CD4-positive, alpha-beta T cell (primary cell): ENCODE data around the gene ARHGAP25. TPM values are rescaled to one million over a fixed set of nuclear protein-coding genes. Genes with fewer than 3 reads are reported as not detected.

Source experiments
- ATAC-seq: fragments of 200-7000 bp; cut with Tn5 transposase; one replicate; pipeline ENCODE4 v1.10.0; 2022; ENCODE audit warnings: mild to moderate bottlenecking; ENCODE audit not compliant: poor library complexity
- CTCF ChIA-PET: fragments of 350-600 bp; sonication (Branson Sonifier 250); formaldehyde crosslinking; loops from one replicate; lab custom pipeline; 2021; ENCODE audit warnings: antibody characterized with exemption, inconsistent platforms; lab: Charles Lee
- POLR2A ChIA-PET: fragments of 350-600 bp; sonication (Branson Sonifier 250); formaldehyde crosslinking; loops from one replicate; lab custom pipeline; 2021; ENCODE audit warnings: antibody characterized with exemption, inconsistent platforms; lab: Charles Lee
- DNase-seq, 14 experiments: peaks; one replicate each; pipeline ENCODE4 v3.0.0-alpha.2; 2013 to 2020; ENCODE audit warnings: mixed read lengths in 2 of 14
- H3K27ac ChIP-seq, 2 donors: one replicate each; pipeline versions ENCODE4 v1.5.1 to v1.7.0; 2013; ENCODE audit warnings: low read length in 2 of 2, low read depth in 1 of 2, mild to moderate bottlenecking in 1 of 2
- H3K27me3 ChIP-seq, 2 experiments: 1 replicate in 1 of 2; 2 replicates in 1 of 2; pipeline versions ENCODE4 v1.6.1 to v1.7.0; 2013; ENCODE audit warnings: low read length in 2 of 2, control low read depth in 1 of 2, mild to moderate bottlenecking in 1 of 2, moderate library complexity in 1 of 2; ENCODE audit not compliant: insufficient read depth in 2 of 2, control insufficient read depth in 1 of 2
- H3K36me3 ChIP-seq: one replicate; pipeline ENCODE4 v1.6.1; 2013; ENCODE audit warnings: low read length, control low read depth; ENCODE audit not compliant: insufficient read depth
- H3K4me1 ChIP-seq: one replicate; pipeline ENCODE4 v1.6.1; 2013; ENCODE audit warnings: low read length, control low read depth; ENCODE audit not compliant: insufficient read depth
- H3K4me3 ChIP-seq: one replicate; pipeline ENCODE4 v1.5.1; 2013; ENCODE audit warnings: mild to moderate bottlenecking, low read length, moderate library complexity
- H3K9me3 ChIP-seq, 2 experiments: 1 replicate in 1 of 2; 2 replicates in 1 of 2; pipeline versions ENCODE4 v1.6.1 to v1.7.0; 2013; ENCODE audit warnings: low read length in 2 of 2, mild to moderate bottlenecking in 2 of 2, control low read depth in 1 of 2, moderate library complexity in 1 of 2; ENCODE audit not compliant: control insufficient read depth in 1 of 2, insufficient read depth in 1 of 2
- H3K27ac Mint-ChIP-seq: one replicate; pipeline ENCODE4 v1.8.0; 2020; ENCODE audit warnings: mixed read lengths
- H3K27me3 Mint-ChIP-seq: one replicate; pipeline ENCODE4 v1.8.0; 2021; ENCODE audit warnings: mixed read lengths
- H3K36me3 Mint-ChIP-seq: one replicate; pipeline ENCODE4 v1.8.0; 2021; ENCODE audit warnings: low read depth, mixed read lengths
- H3K4me1 Mint-ChIP-seq: one replicate; pipeline ENCODE4 v1.8.0; 2021; ENCODE audit warnings: low read depth, mixed read lengths
- H3K4me3 Mint-ChIP-seq: one replicate; pipeline ENCODE4 v1.8.0; 2020; ENCODE audit warnings: mild to moderate bottlenecking, mixed read lengths
- H3K9me3 Mint-ChIP-seq: one replicate; pipeline ENCODE4 v1.8.0; 2020; ENCODE audit warnings: mixed read lengths
- CTCF ChIP-seq: fragments of 200-600 bp; IDR thresholded peaks from one replicate; pipeline ENCODE4 v1.8.0; 2022; ENCODE audit warnings: antibody characterized with exemption, mild to moderate bottlenecking
- intact Hi-C, 2 experiments: fragments of 100-400 bp; cut with DNase I in 1 of 2; cut with micrococcal nuclease in 1 of 2; formaldehyde crosslinking; loops; one replicate each; pipeline versions ENCODE4 v1.15.1 to v1.9.0; 2023 to 2025; cut with DNase I, micrococcal nuclease
- total RNA-seq, 174 experiments: library from RNA in 2 of 174; stranded (reverse) in 2 of 174; gene quantifications; one replicate each; pipeline ENCODE4 v1.2.3 and lab custom pipeline; 2021 to 2026

Gene ARHGAP25
- total RNA-seq, 2 experiments from 2014 or later = 39.3 to 41.8 TPM

- intact Hi-C loops = no loop called here
- TF ChIP-seq CTCF = no peak
- ChIA-PET POLR2A (interaction anchor here (1.1 to 3.3 kb wide), 4 partner anchors 12 to 71 kb away, joined by 3 to 20 read pairs (median 6); no protein-coding TSS in a partner anchor), CTCF (interaction anchor here (0.6 to 2.8 kb wide), 3 partner anchors 40 to 83 kb away, joined by 3 to 10 read pairs (median 4); no protein-coding TSS in a partner anchor)
- Histone ChIP-seq H3K9me3 (no peaks in the 10 kb centered on the region), H3K4me3 (no peak overlapping the region), H3K27ac (peak overlapping the region; percentile 9 to 15), H3K27me3 (no peaks in the 10 kb centered on the region), H3K4me1 (peaks cover 40% of the 10 kb centered on the region), H3K36me3 (peaks cover 60% of the 10 kb centered on the region)
- ATAC-seq (no peak), DNase-seq (no peak)
- peaks cover 3% of the 10 kb centered on the region for H3K9me3 Mint-ChIP-seq
- peaks cover 72% of the 10 kb centered on the region for H3K4me1 Mint-ChIP-seq
- peak overlapping the region; percentile 91 for H3K27ac Mint-ChIP-seq
- H3K4me3 Mint-ChIP-seq = no peak overlapping the region
- H3K27me3 Mint-ChIP-seq = no peaks in the 10 kb centered on the region
- H3K36me3 Mint-ChIP-seq = peaks cover 68% of the 10 kb centered on the region
These were observed 57.3 kb downstream of the ARHGAP25 start for GRCh38 chr2:68791914-68792313.

- ChIA-PET CTCF (interaction anchor here (0.9 to 2.8 kb wide), 3 partner anchors 11 to 41 kb away, joined by 4 to 10 read pairs (median 4); no protein-coding TSS in a partner anchor), POLR2A (interaction anchor here (0.7 to 3.3 kb wide), 4 partner anchors 22 to 225 kb away, joined by 3 to 20 read pairs (median 4); no protein-coding TSS in a partner anchor)
- Histone ChIP-seq H3K27ac (peak overlapping the region in 1 of 2 donors; percentile 13), H3K4me3 (no peak overlapping the region), H3K4me1 (peaks cover 47% of the 10 kb centered on the region), H3K27me3 (no peaks in the 10 kb centered on the region), H3K9me3 (no peaks in the 10 kb centered on the region), H3K36me3 (peaks cover 60% of the 10 kb centered on the region)
- Mint-ChIP-seq H3K27ac (peak overlapping the region; percentile 91), H3K4me1 (peaks cover 78% of the 10 kb centered on the region), H3K36me3 (peaks cover 73% of the 10 kb centered on the region), H3K9me3 (peaks cover 3% of the 10 kb centered on the region), H3K27me3 (no peaks in the 10 kb centered on the region), H3K4me3 (peak overlapping the region; percentile 6)
- intact Hi-C loops = no loop called here
- ATAC-seq (no peak), DNase-seq (no peak)
- no peak for TF ChIP-seq CTCF
These were observed 58.1 kb downstream of the ARHGAP25 start for GRCh38 chr2:68792751-68793150.

- Mint-ChIP-seq H3K4me1 (peaks cover 89% of the 10 kb centered on the region), H3K36me3 (peaks cover 86% of the 10 kb centered on the region), H3K27me3 (no peaks in the 10 kb centered on the region), H3K27ac (peak overlapping the region; percentile 91), H3K9me3 (peaks cover 3% of the 10 kb centered on the region), H3K4me3 (peak overlapping the region; percentile 76)
- Histone ChIP-seq H3K4me1 (peaks cover 40% of the 10 kb centered on the region), H3K27ac (peak overlapping the region; percentile 25 to 58), H3K27me3 (no peaks in the 10 kb centered on the region), H3K9me3 (no peaks in the 10 kb centered on the region), H3K4me3 (no peak overlapping the region), H3K36me3 (peaks cover 60% of the 10 kb centered on the region)
- peak; percentile 87 for ATAC-seq
- ChIA-PET POLR2A (interaction anchor here (0.6 to 1.1 kb wide), 6 partner anchors 8 to 62 kb away, joined by 3 to 5 read pairs (median 4); no protein-coding TSS in a partner anchor), CTCF (interaction anchor here (2.7 kb wide), 1 partner anchor 45 kb away, joined by 6 read pairs; no protein-coding TSS in a partner anchor)
- intact Hi-C loops = loop anchor here in 1 of 2 experiments (1.0 kb wide), 1 partner anchor 45 kb away; no protein-coding TSS in a partner anchor
- TF ChIP-seq CTCF = no peak
- peak in 3 of 14 experiments; percentile 50 to 61 (median 51) for DNase-seq
These were observed 61.8 kb downstream of the ARHGAP25 start for GRCh38 chr2:68796295-68796905.
